WI38 (cell line): ENCODE results near the gene IRAK3.
"Not testable (repeated sequence)": the region's sequence is repeated elsewhere in the genome, so short reads cannot be mapped to it uniquely, and the experiment has no call there.

Experiments
- H3K4me3 ChIP-seq: 2 replicates; pipeline ENCODE4 v1.5.1; 2011; ENCODE audit warnings: low read depth, mild to moderate bottlenecking, control low read depth, low read length
- TF ChIP-seq, protein P1 (sequence below): IDR thresholded peaks from 2 replicates; pipeline ENCODE4 v1.5.1; 2012; ENCODE audit warnings: low read depth, mild to moderate bottlenecking, control low read depth, low read length

IRAK3 gene

DNA sequence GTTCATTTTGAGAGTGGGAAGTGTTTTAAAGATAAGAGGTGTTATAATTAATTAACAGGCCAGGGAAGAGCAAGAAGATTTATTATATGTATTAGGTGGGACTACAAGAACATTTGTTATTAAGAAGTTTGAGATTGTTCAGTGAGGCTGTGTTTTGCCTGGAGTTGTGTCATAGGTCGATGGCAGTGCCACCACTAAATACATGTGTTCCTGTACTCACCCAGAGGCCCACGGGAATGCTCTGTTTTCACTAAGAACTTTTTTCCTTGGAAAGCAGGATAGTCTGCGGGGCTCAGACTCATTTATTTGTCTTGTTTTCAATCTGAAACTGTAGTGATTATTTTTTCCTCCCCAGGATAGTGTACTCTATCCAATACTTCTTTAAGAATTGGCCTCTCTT is 10.1 kb downstream of the IRAK3 start:
- H3K4me3 ChIP-seq = no peak overlapping the region
- TF ChIP-seq, protein P1, sequence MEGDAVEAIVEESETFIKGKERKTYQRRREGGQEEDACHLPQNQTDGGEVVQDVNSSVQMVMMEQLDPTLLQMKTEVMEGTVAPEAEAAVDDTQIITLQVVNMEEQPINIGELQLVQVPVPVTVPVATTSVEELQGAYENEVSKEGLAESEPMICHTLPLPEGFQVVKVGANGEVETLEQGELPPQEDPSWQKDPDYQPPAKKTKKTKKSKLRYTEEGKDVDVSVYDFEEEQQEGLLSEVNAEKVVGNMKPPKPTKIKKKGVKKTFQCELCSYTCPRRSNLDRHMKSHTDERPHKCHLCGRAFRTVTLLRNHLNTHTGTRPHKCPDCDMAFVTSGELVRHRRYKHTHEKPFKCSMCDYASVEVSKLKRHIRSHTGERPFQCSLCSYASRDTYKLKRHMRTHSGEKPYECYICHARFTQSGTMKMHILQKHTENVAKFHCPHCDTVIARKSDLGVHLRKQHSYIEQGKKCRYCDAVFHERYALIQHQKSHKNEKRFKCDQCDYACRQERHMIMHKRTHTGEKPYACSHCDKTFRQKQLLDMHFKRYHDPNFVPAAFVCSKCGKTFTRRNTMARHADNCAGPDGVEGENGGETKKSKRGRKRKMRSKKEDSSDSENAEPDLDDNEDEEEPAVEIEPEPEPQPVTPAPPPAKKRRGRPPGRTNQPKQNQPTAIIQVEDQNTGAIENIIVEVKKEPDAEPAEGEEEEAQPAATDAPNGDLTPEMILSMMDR = no peak

DNA sequence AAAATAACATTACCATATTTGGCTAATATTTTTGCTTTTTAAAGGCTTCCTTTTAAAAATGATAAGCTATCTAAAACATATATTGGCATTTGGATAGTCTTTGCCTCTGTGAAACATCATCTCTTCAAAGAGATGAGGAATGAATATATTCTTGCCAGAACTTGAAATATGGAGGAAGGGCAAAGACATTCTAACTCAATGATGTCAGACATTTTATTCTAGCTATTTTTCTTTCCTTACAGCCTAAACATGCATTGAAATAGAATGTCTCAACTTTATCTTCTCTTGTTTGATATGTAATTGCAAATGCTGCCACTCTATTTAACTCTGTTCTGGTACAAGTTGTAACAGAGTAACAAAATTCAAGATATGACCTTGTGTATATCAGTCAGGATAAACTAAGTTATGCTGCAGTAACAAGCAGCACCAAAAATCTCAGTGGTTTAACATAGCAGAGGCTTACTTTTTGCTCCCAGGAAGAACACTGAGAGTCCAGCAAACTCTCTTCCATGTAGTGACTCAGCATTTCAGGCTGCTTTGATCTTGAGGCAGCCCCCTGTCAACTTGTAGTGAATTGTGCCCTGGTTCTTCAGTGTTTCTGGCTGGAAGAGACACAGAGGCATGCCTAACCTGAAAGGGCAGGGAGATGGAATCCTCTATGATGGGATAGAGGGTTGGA is 11.0 kb downstream of the IRAK3 start:
- TF ChIP-seq, protein P1 = no peak
- no peak overlapping the region for H3K4me3 ChIP-seq

DNA sequence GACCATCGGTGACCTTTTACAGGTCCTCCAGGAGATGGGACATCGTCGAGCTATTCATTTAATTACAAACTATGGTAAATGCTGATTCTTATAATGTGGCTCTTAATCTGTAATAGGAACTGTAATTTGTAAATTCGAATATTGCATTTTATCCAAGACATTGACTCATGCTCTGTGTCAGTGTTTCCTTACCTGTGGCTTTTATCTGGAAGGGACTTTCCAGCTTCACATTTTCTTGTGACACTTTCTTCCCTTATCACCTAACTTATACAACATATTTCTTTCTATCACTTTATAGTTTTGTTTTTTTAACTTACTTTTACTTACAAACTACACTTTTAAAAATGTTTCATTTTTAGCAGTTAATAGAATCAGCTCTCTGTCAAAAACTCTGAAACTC is 14.8 kb downstream of the IRAK3 start:
- TF ChIP-seq, protein P1 = no peak
- no peak overlapping the region for H3K4me3 ChIP-seq

DNA sequence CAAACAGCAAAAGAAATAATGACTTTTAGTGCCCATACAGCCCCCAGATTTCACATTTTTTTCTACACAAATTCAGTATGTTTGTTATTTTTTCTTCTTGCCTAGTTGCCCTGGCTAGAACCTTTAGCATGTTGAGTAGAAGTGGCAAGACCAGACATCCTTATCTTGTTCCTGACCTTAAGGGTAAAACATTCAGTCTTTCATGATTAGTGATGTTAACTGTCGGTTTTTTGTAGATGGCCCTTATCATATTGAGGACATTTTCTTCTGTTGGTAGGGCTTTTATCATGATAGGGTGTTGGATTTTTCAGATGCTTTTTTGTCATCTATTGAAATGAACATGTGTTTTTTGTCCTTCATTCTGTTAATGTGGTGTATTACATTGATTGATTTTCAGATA is 17.1 kb downstream of the IRAK3 start:
- no peak overlapping the region for H3K4me3 ChIP-seq
- TF ChIP-seq, protein P1 = no peak

DNA sequence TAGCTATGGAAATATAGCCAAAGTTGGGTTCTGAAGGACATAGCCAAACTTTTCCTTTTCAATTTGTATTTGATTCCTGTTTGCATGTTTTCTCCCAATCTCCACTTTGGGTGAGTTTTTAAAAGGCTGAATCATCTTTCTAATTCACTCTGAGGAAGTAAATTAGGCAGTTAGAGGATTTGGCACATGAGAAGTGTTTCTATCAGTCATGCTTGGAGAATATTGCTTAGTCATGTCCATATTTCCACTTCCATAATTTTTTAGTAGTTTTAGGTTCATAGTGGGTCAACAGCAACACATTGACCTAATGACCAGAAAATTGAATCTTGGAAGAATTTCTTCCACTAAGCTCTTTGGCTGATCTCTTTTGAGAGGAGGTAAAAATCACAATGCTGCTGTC is 21.8 kb downstream of the IRAK3 start:
- TF ChIP-seq, protein P1 = no peak
- H3K4me3 ChIP-seq = no peak overlapping the region

DNA sequence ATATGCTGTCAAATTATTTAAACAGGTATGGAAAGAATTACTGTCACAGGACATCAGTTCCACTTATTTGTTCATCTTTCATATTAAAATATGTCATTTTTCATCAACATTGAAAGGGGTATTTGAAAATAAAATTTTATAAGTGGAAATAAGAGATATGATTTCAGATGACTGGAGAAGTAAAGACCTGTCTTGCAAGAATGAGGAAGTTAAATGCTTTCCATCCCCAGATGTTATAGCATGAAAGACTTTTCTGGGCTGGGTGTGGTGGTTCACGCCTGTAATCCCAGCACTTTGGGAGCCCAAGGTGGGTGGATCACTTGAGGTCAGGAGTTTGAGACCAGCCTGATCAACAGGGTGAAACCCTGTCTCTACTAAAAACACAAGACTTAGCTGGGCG is 22.6 kb downstream of the IRAK3 start:
- H3K4me3 ChIP-seq = not testable (repeated sequence)

DNA sequence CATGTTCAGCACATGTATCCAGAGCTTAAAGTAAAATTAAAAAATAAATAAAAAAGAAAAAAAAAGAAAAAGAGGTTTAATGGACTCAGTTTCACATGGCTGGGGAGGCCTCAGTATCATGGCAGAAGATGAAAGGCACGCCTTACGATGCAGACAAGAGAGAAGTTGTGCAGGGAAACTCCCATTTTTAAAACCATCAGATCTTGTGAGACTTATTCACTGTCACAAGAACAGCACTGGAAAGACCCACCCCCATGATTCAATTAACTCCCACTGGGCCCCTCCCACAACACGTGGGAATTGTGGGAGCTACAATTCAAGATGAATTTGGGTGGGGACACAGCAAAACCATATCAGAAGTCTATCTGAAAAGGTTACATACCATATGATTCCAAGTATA is 24.0 kb downstream of the IRAK3 start:
- H3K4me3 ChIP-seq = not testable (repeated sequence)

DNA sequence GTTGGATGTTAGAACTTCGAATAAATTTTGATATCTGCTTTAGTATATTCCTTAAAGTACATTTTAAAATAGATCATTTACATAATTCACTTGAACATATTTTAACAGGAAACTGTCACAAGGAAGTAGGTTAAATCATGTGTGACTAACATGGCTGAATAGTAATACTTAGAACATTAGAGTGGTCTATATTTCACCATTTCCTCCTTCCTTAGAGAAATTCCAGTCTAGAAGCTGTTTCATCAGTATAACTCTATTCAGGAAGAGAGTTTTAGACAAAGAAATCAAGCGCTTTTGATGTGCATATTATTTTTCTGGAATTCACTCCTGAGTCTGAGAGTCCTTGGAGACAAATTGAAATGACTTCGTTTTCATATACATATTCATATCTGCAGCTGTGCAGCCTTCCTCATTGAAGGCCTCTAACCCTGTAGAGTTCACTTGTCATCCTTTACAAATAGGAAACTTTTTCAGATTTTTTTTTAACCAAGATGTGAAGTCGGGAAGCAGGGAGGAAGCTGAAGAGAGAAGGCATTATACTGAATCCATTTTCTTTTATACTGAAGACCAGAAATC is 28.4 kb downstream of the IRAK3 start:
- H3K4me3 ChIP-seq = no peak overlapping the region
- TF ChIP-seq, protein P1 = no peak
